ENCODE results near the gene PRRX2. TPM values are rescaled to one million over a fixed set of nuclear protein-coding genes. Genes with fewer than 3 reads are reported as not detected.

The PRRX2 gene
- total and polyA plus RNA-seq, 2 donors, result 1.3 to 3.8 TPM

GRCh38 chr9:129692534-129692933 lies 27.1 kb downstream of the PRRX2 start:
- Histone ChIP-seq H3K4me1 (ENCODE audit: control insufficient read depth in 2 of 2, insufficient read depth in 2 of 2, low read length in 2 of 2) (peaks cover 0 to 4% of the 10 kb centered on the region in 2 donors), H3K4me3 (ENCODE audit: low read length in 2 of 2) (no peak overlapping the region), H3K36me3 (ENCODE audit: control insufficient read depth in 2 of 2, insufficient read depth in 2 of 2, low read length in 1 of 2) (no peaks in the 10 kb centered on the region), H3K27me3 (ENCODE audit: control insufficient read depth in 2 of 2, insufficient read depth in 1 of 2, low read length in 1 of 2) (peaks cover 19 to 38% of the 10 kb centered on the region in 2 donors), H3K9me3 (ENCODE audit: control insufficient read depth in 2 of 2, insufficient read depth in 1 of 2, low read length in 1 of 2) (no peaks in the 10 kb centered on the region), H3K27ac (ENCODE audit: low read depth in 1 of 2, low read length in 1 of 2) (no peak overlapping the region)
- WGBS, result 82% methylated on average over 5 of the region's 5 CpGs
- no peak for DNase-seq (ENCODE audit: low read depth in 6 of 9, low spot score in 9 of 9)

GRCh38 chr9:129693741-129694140 lies 28.3 kb downstream of the PRRX2 start:
- Histone ChIP-seq H3K27ac (ENCODE audit: low read depth in 1 of 2, low read length in 1 of 2) (no peak overlapping the region), H3K36me3 (ENCODE audit: control insufficient read depth in 2 of 2, insufficient read depth in 2 of 2, low read length in 1 of 2) (no peaks in the 10 kb centered on the region), H3K4me3 (ENCODE audit: low read length in 2 of 2) (no peak overlapping the region), H3K27me3 (ENCODE audit: control insufficient read depth in 2 of 2, insufficient read depth in 1 of 2, low read length in 1 of 2) (peaks cover 31 to 50% of the 10 kb centered on the region in 2 donors), H3K4me1 (ENCODE audit: control insufficient read depth in 2 of 2, insufficient read depth in 2 of 2, low read length in 2 of 2) (peaks cover 0 to 4% of the 10 kb centered on the region in 2 donors), H3K9me3 (ENCODE audit: control insufficient read depth in 2 of 2, insufficient read depth in 1 of 2, low read length in 1 of 2) (no peaks in the 10 kb centered on the region)
- DNase-seq (ENCODE audit: low read depth in 6 of 9, low spot score in 9 of 9), result no peak
- WGBS, result 82% methylated on average over 8 of the region's 8 CpGs

- no peak overlapping the region for H3K27ac ChIP-seq (ENCODE audit: low read depth in 1 of 2, low read length in 1 of 2)
- H3K27me3 ChIP-seq (ENCODE audit: control insufficient read depth in 2 of 2, insufficient read depth in 1 of 2, low read length in 1 of 2), result peaks cover 32 to 55% of the 10 kb centered on the region in 2 donors
- no peaks in the 10 kb centered on the region for H3K36me3 ChIP-seq (ENCODE audit: control insufficient read depth in 2 of 2, insufficient read depth in 2 of 2, low read length in 1 of 2)
- H3K4me1 ChIP-seq (ENCODE audit: control insufficient read depth in 2 of 2, insufficient read depth in 2 of 2, low read length in 2 of 2), result peaks cover 0 to 4% of the 10 kb centered on the region in 2 donors
- no peak for DNase-seq (ENCODE audit: low read depth in 6 of 9, low spot score in 9 of 9)
- WGBS, result 95% methylated on average over 11 of the region's 11 CpGs
- H3K4me3 ChIP-seq (ENCODE audit: low read length in 2 of 2), result no peak overlapping the region
- H3K9me3 ChIP-seq (ENCODE audit: control insufficient read depth in 2 of 2, insufficient read depth in 1 of 2, low read length in 1 of 2), result no peaks in the 10 kb centered on the region
Measured at GRCh38 chr9:129694243-129694646, 28.8 kb downstream of the PRRX2 start.

GRCh38 chr9:129695870-129696269 lies 30.4 kb downstream of the PRRX2 start:
- Histone ChIP-seq H3K4me3 (ENCODE audit: low read length in 2 of 2) (no peak overlapping the region), H3K9me3 (ENCODE audit: control insufficient read depth in 2 of 2, insufficient read depth in 1 of 2, low read length in 1 of 2) (no peaks in the 10 kb centered on the region), H3K27me3 (ENCODE audit: control insufficient read depth in 2 of 2, insufficient read depth in 1 of 2, low read length in 1 of 2) (peaks cover 36 to 69% of the 10 kb centered on the region in 2 donors), H3K36me3 (ENCODE audit: control insufficient read depth in 2 of 2, insufficient read depth in 2 of 2, low read length in 1 of 2) (no peaks in the 10 kb centered on the region), H3K27ac (ENCODE audit: low read depth in 1 of 2, low read length in 1 of 2) (no peak overlapping the region), H3K4me1 (ENCODE audit: control insufficient read depth in 2 of 2, insufficient read depth in 2 of 2, low read length in 2 of 2) (peaks cover 0 to 4% of the 10 kb centered on the region in 2 donors)
- no peak for DNase-seq (ENCODE audit: low read depth in 6 of 9, low spot score in 9 of 9)
- WGBS, result 81% methylated on average over 3 of the region's 3 CpGs

GRCh38 chr9:129696944-129697655 lies 31.7 kb downstream of the PRRX2 start:
- Histone ChIP-seq H3K4me3 (ENCODE audit: low read length in 2 of 2) (no peak overlapping the region), H3K36me3 (ENCODE audit: control insufficient read depth in 2 of 2, insufficient read depth in 2 of 2, low read length in 1 of 2) (no peaks in the 10 kb centered on the region), H3K4me1 (ENCODE audit: control insufficient read depth in 2 of 2, insufficient read depth in 2 of 2, low read length in 2 of 2) (peaks cover 0 to 4% of the 10 kb centered on the region in 2 donors), H3K27me3 (ENCODE audit: control insufficient read depth in 2 of 2, insufficient read depth in 1 of 2, low read length in 1 of 2) (peaks cover 36 to 73% of the 10 kb centered on the region in 2 donors), H3K27ac (ENCODE audit: low read depth in 1 of 2, low read length in 1 of 2) (no peak overlapping the region), H3K9me3 (ENCODE audit: control insufficient read depth in 2 of 2, insufficient read depth in 1 of 2, low read length in 1 of 2) (no peaks in the 10 kb centered on the region)
- WGBS, result 7% methylated on average over 68 of the region's 71 CpGs
- DNase-seq (ENCODE audit: low read depth in 6 of 9, low spot score in 9 of 9), result no peak

GRCh38 chr9:129697656-129698253 lies 32.3 kb downstream of the PRRX2 start:
- Histone ChIP-seq H3K27ac (ENCODE audit: low read depth in 1 of 2, low read length in 1 of 2) (no peak overlapping the region), H3K9me3 (ENCODE audit: control insufficient read depth in 2 of 2, insufficient read depth in 1 of 2, low read length in 1 of 2) (no peaks in the 10 kb centered on the region), H3K27me3 (ENCODE audit: control insufficient read depth in 2 of 2, insufficient read depth in 1 of 2, low read length in 1 of 2) (peaks cover 36 to 76% of the 10 kb centered on the region in 2 donors), H3K4me3 (ENCODE audit: low read length in 2 of 2) (no peak overlapping the region), H3K4me1 (ENCODE audit: control insufficient read depth in 2 of 2, insufficient read depth in 2 of 2, low read length in 2 of 2) (peaks cover 0 to 4% of the 10 kb centered on the region in 2 donors), H3K36me3 (ENCODE audit: control insufficient read depth in 2 of 2, insufficient read depth in 2 of 2, low read length in 1 of 2) (no peaks in the 10 kb centered on the region)
- no peak for DNase-seq (ENCODE audit: low read depth in 6 of 9, low spot score in 9 of 9)
- WGBS, result 8% methylated on average over 25 of the region's 25 CpGs

GRCh38 chr9:129698254-129698757 lies 32.9 kb downstream of the PRRX2 start:
- Histone ChIP-seq H3K27me3 (ENCODE audit: control insufficient read depth in 2 of 2, insufficient read depth in 1 of 2, low read length in 1 of 2) (peaks cover 36 to 76% of the 10 kb centered on the region in 2 donors), H3K9me3 (ENCODE audit: control insufficient read depth in 2 of 2, insufficient read depth in 1 of 2, low read length in 1 of 2) (no peaks in the 10 kb centered on the region), H3K36me3 (ENCODE audit: control insufficient read depth in 2 of 2, insufficient read depth in 2 of 2, low read length in 1 of 2) (no peaks in the 10 kb centered on the region), H3K4me1 (ENCODE audit: control insufficient read depth in 2 of 2, insufficient read depth in 2 of 2, low read length in 2 of 2) (peaks cover 0 to 4% of the 10 kb centered on the region in 2 donors), H3K4me3 (ENCODE audit: low read length in 2 of 2) (no peak overlapping the region), H3K27ac (ENCODE audit: low read depth in 1 of 2, low read length in 1 of 2) (no peak overlapping the region)
- no peak for DNase-seq (ENCODE audit: low read depth in 6 of 9, low spot score in 9 of 9)
- 58% methylated on average over 17 of the region's 17 CpGs for WGBS

GRCh38 chr9:129701054-129701453 lies 35.6 kb downstream of the PRRX2 start:
- Histone ChIP-seq H3K4me3 (ENCODE audit: low read length in 2 of 2) (no peak overlapping the region), H3K4me1 (ENCODE audit: control insufficient read depth in 2 of 2, insufficient read depth in 2 of 2, low read length in 2 of 2) (peaks cover 0 to 4% of the 10 kb centered on the region in 2 donors), H3K36me3 (ENCODE audit: control insufficient read depth in 2 of 2, insufficient read depth in 2 of 2, low read length in 1 of 2) (no peaks in the 10 kb centered on the region), H3K27me3 (ENCODE audit: control insufficient read depth in 2 of 2, insufficient read depth in 1 of 2, low read length in 1 of 2) (peaks cover 32 to 59% of the 10 kb centered on the region in 2 donors), H3K9me3 (ENCODE audit: control insufficient read depth in 2 of 2, insufficient read depth in 1 of 2, low read length in 1 of 2) (no peaks in the 10 kb centered on the region), H3K27ac (ENCODE audit: low read depth in 1 of 2, low read length in 1 of 2) (no peak overlapping the region)
- DNase-seq (ENCODE audit: low read depth in 6 of 9, low spot score in 9 of 9), result no peak
- 57% methylated on average over 11 of the region's 11 CpGs for WGBS

GRCh38 chr9:129701549-129701948 lies 36.1 kb downstream of the PRRX2 start:
- H3K9me3 ChIP-seq (ENCODE audit: control insufficient read depth in 2 of 2, insufficient read depth in 1 of 2, low read length in 1 of 2), result no peaks in the 10 kb centered on the region
- no peak for DNase-seq (ENCODE audit: low read depth in 6 of 9, low spot score in 9 of 9)
- peaks cover 0 to 4% of the 10 kb centered on the region in 2 donors for H3K4me1 ChIP-seq (ENCODE audit: control insufficient read depth in 2 of 2, insufficient read depth in 2 of 2, low read length in 2 of 2)
- 95% methylated on average over 5 of the region's 5 CpGs for WGBS
- no peaks in the 10 kb centered on the region for H3K36me3 ChIP-seq (ENCODE audit: control insufficient read depth in 2 of 2, insufficient read depth in 2 of 2, low read length in 1 of 2)
- peaks cover 27 to 54% of the 10 kb centered on the region in 2 donors for H3K27me3 ChIP-seq (ENCODE audit: control insufficient read depth in 2 of 2, insufficient read depth in 1 of 2, low read length in 1 of 2)
- no peak overlapping the region for H3K4me3 ChIP-seq (ENCODE audit: low read length in 2 of 2)
- no peak overlapping the region for H3K27ac ChIP-seq (ENCODE audit: low read depth in 1 of 2, low read length in 1 of 2)
